Osteocyte (in vitro differentiated cells): ENCODE results near the gene PDE6D. TPM values are rescaled to one million over a fixed set of nuclear protein-coding genes. Genes with fewer than 3 reads are reported as not detected.

Source experiments
- DNase-seq: peaks from one replicate; pipeline ENCODE4 v3.0.0; 2021; ENCODE audit warnings: mixed read lengths; ENCODE audit not compliant: unreplicated experiment; ENCODE audit errors: extremely low spot score
- H3K27ac Mint-ChIP-seq: one replicate; pipeline ENCODE4 v1.8.0; 2021; ENCODE audit warnings: mild to moderate bottlenecking, mixed read lengths; ENCODE audit not compliant: unreplicated experiment
- H3K27me3 Mint-ChIP-seq: one replicate; pipeline ENCODE4 v1.8.0; 2021; ENCODE audit warnings: mixed read lengths; ENCODE audit not compliant: unreplicated experiment
- H3K36me3 Mint-ChIP-seq: one replicate; pipeline ENCODE4 v1.8.0; 2021; ENCODE audit warnings: mixed read lengths; ENCODE audit not compliant: unreplicated experiment
- H3K4me1 Mint-ChIP-seq: one replicate; pipeline ENCODE4 v1.8.0; 2021; ENCODE audit warnings: mixed read lengths; ENCODE audit not compliant: unreplicated experiment
- H3K4me3 Mint-ChIP-seq: one replicate; pipeline ENCODE4 v1.8.0; 2021; ENCODE audit warnings: mild to moderate bottlenecking, moderate library complexity, mixed read lengths; ENCODE audit not compliant: unreplicated experiment
- H3K9me3 Mint-ChIP-seq: one replicate; pipeline ENCODE4 v1.8.0; 2021; ENCODE audit warnings: mixed read lengths; ENCODE audit not compliant: unreplicated experiment
- CTCF ChIP-seq: fragments of 200-600 bp; sonication (generic); IDR thresholded peaks from 2 replicates; pipeline ENCODE4 v1.5.0; 2021; ENCODE audit warnings: antibody characterized with exemption, mild to moderate bottlenecking, moderate library complexity
- long read RNA-seq: library from polyadenylated mRNA; unstranded; transcript quantifications from one replicate; pipeline ENCODE4 v2.0.0, GENCODE V29; 2021
- total RNA-seq: library from RNA; stranded (reverse); gene quantifications from 2 replicates; pipeline ENCODE4 v1.2.1, GENCODE V29; 2021

Gene PDE6D
- 16.9 and 17.6 TPM in 2 replicates for total RNA-seq
- long read RNA-seq, transcript PDE6D-201 (5 exons, 1,175 nt) = major isoform, 69 of 77 reads
- long read RNA-seq, partial matches to known transcripts = 0 of 77 reads
- long read RNA-seq, other reads (novel, unspliced or antisense) = 2 of 77 reads

GRCh38 chr2:231780909-231781797 lies at the start of gene PDE6D:
TSS of gene PDE6D (minus strand) at chr2:231781282. CDS start at chr2:231781114, 168 bp downstream.
- Mint-ChIP-seq H3K9me3 (no peaks in the 10 kb centered on the region), H3K4me1 (peaks cover 43% of the 10 kb centered on the region), H3K27me3 (no peaks in the 10 kb centered on the region), H3K4me3 (peak within 1 kb of the TSS; percentile 99), H3K27ac (peak within 1 kb of the TSS; percentile 92), H3K36me3 (peaks cover 4% of the 10 kb centered on the region)
- TF ChIP-seq CTCF = no peak
- DNase-seq = peak; percentile 99

DNA sequence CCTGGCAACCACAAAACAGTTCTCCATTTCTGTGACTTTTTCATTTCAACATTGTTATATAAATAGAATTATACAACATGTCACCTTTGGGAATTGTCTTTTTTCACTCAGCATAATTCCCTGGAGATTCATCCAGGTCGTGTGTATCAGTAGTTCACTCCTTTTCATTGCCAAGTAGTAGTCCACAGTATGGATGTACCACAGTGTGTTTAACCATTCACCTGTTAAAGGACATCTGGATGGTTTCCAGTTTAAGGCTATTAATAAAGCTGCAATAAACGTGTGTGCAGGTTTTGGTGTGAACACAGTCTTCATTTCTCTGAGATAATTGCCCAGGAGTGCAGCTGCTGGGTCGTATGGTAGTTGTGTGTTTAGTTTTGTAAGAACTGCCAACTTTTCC lies 40.8 kb upstream of the PDE6D start:
- H3K27me3 Mint-ChIP-seq = peaks cover 2% of the 10 kb centered on the region
- H3K9me3 Mint-ChIP-seq = peaks cover 7% of the 10 kb centered on the region
- TF ChIP-seq CTCF = no peak
- H3K4me3 Mint-ChIP-seq = no peak overlapping the region
- H3K4me1 Mint-ChIP-seq = no peaks in the 10 kb centered on the region
- no peak for DNase-seq
- H3K27ac Mint-ChIP-seq = no peak overlapping the region
- H3K36me3 Mint-ChIP-seq = no peaks in the 10 kb centered on the region

GRCh38 chr2:231820786-231821303 lies 39.8 kb upstream of the PDE6D start:
- H3K36me3 Mint-ChIP-seq = no peaks in the 10 kb centered on the region
- no peak for DNase-seq
- H3K27ac Mint-ChIP-seq = no peak overlapping the region
- peaks cover 11% of the 10 kb centered on the region for H3K9me3 Mint-ChIP-seq
- peaks cover 2% of the 10 kb centered on the region for H3K27me3 Mint-ChIP-seq
- H3K4me3 Mint-ChIP-seq = no peak overlapping the region
- no peaks in the 10 kb centered on the region for H3K4me1 Mint-ChIP-seq
- no peak for TF ChIP-seq CTCF

- Mint-ChIP-seq H3K4me1 (no peaks in the 10 kb centered on the region), H3K9me3 (peaks cover 17% of the 10 kb centered on the region), H3K36me3 (peaks cover 5% of the 10 kb centered on the region), H3K27me3 (peaks cover 2% of the 10 kb centered on the region), H3K27ac (no peak overlapping the region), H3K4me3 (no peak overlapping the region)
- no peak for TF ChIP-seq CTCF
- no peak for DNase-seq
Observed at GRCh38 chr2:231819447-231820042, 38.5 kb upstream of the PDE6D start.
